Measurements from ENCODE around the gene LRP10.
A peak's percentile ranks its signal among the peaks of the same experiment; 100 is the strongest.
"Not testable (repeated sequence)": the region's sequence is repeated elsewhere in the genome, so short reads cannot be mapped to it uniquely, and the experiment has no call there.

The LRP10 gene

GRCh38 chr14:22844221-22845102 is 27.1 kb upstream of the LRP10 start:
- no peak for DNase-seq

- no peak for DNase-seq
These were observed 26.5 kb upstream of the LRP10 start for GRCh38 chr14:22845103-22845394.

GRCh38 chr14:22845821-22846625 is 25.5 kb upstream of the LRP10 start:
- DNase-seq, result no peak

- no peak for DNase-seq
These were observed 24.7 kb upstream of the LRP10 start for GRCh38 chr14:22846811-22847307.

GRCh38 chr14:22847661-22848341 is 23.7 kb upstream of the LRP10 start:
- no peak for DNase-seq

GRCh38 chr14:22848351-22849164 is 23.0 kb upstream of the LRP10 start:
- DNase-seq, result no peak

GRCh38 chr14:22849212-22849819 is 22.2 kb upstream of the LRP10 start:
- no peak for DNase-seq

- no peak for DNase-seq
These were observed 20.4 kb upstream of the LRP10 start for GRCh38 chr14:22850944-22851764.

GRCh38 chr14:22852178-22852577 is 19.4 kb upstream of the LRP10 start:
- not testable (repeated sequence) for DNase-seq

- no peak for DNase-seq
These were observed 19.0 kb upstream of the LRP10 start for GRCh38 chr14:22852599-22852939.

GRCh38 chr14:22852940-22853767 is 18.4 kb upstream of the LRP10 start:
- DNase-seq, result peak; percentile 86 to 91

GRCh38 chr14:22854296-22854695 is 17.2 kb upstream of the LRP10 start:
- not testable (repeated sequence) for DNase-seq

GRCh38 chr14:22854963-22855724 is 16.4 kb upstream of the LRP10 start:
- no peak for DNase-seq

GRCh38 chr14:22856428-22856827 is 15.1 kb upstream of the LRP10 start:
- DNase-seq, result no peak

GRCh38 chr14:22860377-22860776 is 11.2 kb upstream of the LRP10 start:
- not testable (repeated sequence) for DNase-seq

- no peak for DNase-seq
These were observed 9.9 kb upstream of the LRP10 start for GRCh38 chr14:22861651-22862050.

- DNase-seq, result no peak
These were observed 6.6 kb upstream of the LRP10 start for GRCh38 chr14:22864979-22865378.

GRCh38 chr14:22865424-22866405 is 5.8 kb upstream of the LRP10 start:
- no peak for DNase-seq

All from CD4-positive, alpha-beta T cell treated with Interferon alpha-2 for 1 hour (primary cell).